Central memory CD4-positive, alpha-beta T cell (primary cell): Measurements from ENCODE around the gene MRPL53.

Experiments
- DNase-seq: peaks from one replicate; pipeline ENCODE4 v3.0.0; 2022

The MRPL53 gene

DNA sequence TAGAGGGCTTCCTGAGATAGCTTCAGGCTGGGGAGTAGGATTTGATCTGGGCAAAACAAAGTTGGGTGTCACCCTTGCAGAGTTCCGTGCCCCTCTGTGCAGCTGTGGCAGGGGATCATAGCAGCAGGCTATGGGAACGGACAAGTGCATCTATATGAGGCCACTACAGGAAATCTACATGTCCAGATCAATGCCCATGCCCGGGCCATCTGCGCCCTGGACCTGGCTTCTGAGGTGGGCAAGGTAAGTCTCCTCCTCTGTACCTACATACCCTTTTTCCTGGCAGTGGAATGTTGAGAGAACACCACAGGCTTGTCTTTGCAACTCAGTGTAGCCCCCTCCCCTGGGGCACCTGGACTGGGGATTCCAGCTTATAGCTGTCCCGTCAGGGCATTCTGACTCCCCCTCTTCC, 47.5 kb downstream of the MRPL53 start:
- DNase-seq: no peak

DNA sequence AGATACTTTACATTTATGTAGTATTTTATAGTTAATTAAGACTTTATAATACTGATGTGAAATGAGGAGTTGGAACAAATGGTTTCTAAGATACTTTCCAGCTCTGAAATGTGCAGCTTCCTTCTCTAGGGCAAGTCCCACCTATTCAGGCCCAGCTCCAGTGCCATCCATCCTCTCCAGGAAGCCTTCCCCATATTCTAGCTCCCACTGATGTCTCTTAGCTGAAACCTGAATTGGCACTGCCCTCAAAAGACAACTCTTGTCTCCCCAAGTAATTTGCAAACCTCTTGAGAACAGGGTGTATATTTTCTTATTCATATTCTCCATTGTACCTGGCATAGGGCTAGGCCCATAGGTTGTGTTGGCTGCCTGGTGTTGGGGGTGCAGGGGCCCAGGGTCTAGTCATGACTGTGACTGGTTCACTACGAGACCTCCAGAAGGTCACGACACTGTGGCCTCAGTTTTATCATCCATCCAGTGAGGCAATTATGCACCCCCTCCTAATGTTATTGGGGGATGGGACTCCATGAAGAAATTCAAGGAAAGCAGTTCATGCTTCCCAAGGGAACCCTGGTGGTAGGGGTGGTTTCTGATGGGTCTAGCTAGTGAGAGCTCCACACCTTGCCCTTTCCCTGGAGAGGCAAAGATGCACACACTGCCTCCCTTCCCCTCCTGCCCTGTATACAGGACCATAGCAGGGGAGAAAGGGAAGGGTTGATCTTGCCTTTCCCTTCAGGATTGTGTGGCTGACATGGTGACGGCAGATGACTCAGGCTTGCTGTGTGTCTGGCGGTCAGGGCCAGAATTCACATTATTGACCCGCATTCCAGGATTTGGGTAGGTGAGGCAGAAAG, 48.1 kb downstream of the MRPL53 start:
- DNase-seq: no peak

DNA sequence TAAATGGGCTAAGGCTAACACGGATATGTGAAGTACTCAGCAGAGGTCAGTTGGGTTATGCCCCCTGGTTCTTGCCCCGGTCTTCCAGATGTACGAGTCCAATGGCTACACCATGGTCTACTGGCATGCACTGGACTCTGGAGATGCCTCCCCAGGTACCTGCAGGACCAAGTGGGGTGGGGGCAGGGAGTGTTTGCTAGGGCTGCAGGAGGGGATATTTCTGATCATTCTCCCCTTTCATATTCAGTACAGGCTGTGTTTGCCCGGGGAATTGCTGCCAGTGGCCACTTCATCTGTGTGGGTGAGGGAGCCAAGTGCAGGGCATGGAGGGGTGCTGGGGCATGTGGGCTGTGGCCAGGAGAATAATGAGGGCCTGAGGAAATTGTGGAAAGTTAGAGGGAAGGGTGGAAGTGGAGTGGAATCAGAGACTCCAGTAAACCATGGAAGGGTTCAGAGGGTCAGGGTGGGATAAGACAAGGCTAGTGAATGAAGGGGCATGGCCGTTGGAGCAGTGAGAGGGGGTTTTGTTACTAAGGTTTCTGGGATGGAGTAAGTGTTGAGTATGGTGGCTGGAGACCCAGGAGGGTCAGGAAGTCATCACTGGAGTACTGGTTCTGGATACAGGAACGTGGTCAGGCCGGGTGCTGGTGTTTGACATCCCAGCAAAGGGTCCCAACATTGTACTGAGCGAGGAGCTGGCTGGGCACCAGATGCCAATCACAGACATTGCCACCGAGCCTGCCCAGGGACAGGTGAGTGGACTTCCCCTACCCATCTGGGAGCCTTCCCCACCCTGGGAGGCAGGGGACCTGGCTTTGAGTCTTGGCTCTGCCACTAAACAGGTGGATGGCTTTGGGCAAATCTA, 49.0 kb downstream of the MRPL53 start:
- no peak for DNase-seq
